Lower leg skin (tissue), 3 donors: ENCODE measurements around the gene ST3GAL6.

Experiments
- CTCF ChIP-seq, 3 donors: fragments of 450-650 bp; IDR thresholded peaks; one replicate each; pipeline ENCODE4 v1.5.1; 2016; ENCODE audit warnings: antibody characterized with exemption in 3 of 3, mild to moderate bottlenecking in 3 of 3, moderate library complexity in 2 of 3
- POLR2A ChIP-seq, 2 donors: fragments of 450-650 bp; IDR thresholded peaks; one replicate each; pipeline ENCODE4 v1.6.1; 2016 to 2017; ENCODE audit warnings: antibody characterized with exemption in 2 of 2, mild to moderate bottlenecking in 1 of 2, moderate library complexity in 1 of 2

GRCh38 chr3:98727638-98728037 lies 35.5 kb upstream of the ST3GAL6 start:
- TF ChIP-seq CTCF (IDR thresholded peaks at IDR 0.05) (no peak), POLR2A (IDR thresholded peaks at IDR 0.05) (no peak)
